Loucy (cell line): ENCODE data around the gene WFIKKN1.

ENCODE experiments used
- EZH2phosphoT487 ChIP-seq: fragments of 200-600 bp; IDR thresholded peaks from 2 replicates; pipeline ENCODE4 v1.6.1; 2018; ENCODE audit warnings: antibody characterized with exemption, mild to moderate bottlenecking, moderate library complexity, borderline replicate concordance
- TF ChIP-seq, protein P1 (sequence below): fragments of 200-600 bp; sonication (generic); conservative IDR thresholded peaks from 2 replicates; pipeline ENCODE4 v1.5.1; 2014; ENCODE audit warnings: mild to moderate bottlenecking, antibody characterized with exemption, low read length

DNA sequence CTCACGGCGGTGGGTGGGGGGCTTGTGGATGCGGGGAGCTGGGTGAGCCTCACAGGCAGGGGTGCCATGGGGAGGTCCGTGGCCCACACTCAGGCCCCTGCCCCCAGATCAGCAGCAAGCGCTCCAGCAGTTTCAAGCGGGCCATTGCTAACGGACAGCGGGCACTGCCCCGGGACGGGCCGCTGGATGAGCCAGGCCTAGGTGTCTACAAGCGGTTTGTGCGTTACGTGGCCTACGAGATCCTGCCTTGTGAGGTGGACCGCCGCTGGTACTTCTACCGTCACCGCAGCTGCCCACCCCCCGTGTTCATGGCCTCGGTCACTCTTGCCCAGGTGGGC is 45.7 kb downstream of the WFIKKN1 start:
- TF ChIP-seq, protein P1, sequence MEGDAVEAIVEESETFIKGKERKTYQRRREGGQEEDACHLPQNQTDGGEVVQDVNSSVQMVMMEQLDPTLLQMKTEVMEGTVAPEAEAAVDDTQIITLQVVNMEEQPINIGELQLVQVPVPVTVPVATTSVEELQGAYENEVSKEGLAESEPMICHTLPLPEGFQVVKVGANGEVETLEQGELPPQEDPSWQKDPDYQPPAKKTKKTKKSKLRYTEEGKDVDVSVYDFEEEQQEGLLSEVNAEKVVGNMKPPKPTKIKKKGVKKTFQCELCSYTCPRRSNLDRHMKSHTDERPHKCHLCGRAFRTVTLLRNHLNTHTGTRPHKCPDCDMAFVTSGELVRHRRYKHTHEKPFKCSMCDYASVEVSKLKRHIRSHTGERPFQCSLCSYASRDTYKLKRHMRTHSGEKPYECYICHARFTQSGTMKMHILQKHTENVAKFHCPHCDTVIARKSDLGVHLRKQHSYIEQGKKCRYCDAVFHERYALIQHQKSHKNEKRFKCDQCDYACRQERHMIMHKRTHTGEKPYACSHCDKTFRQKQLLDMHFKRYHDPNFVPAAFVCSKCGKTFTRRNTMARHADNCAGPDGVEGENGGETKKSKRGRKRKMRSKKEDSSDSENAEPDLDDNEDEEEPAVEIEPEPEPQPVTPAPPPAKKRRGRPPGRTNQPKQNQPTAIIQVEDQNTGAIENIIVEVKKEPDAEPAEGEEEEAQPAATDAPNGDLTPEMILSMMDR = no peak
- TF ChIP-seq EZH2phosphoT487 = no peak
